WTC11 (cell line): ENCODE data around the gene SIM2. TPM values are rescaled to one million over a fixed set of nuclear protein-coding genes. Genes with fewer than 3 reads are reported as not detected.

ENCODE experiments used
- ATAC-seq: fragments of 200-7000 bp; cut with Tn5 transposase; 2 replicates; pipeline ENCODE4 v1.10.0; 2021; ENCODE audit warnings: mild to moderate bottlenecking, moderate library complexity
- Bru-seq: library from RNA; stranded (reverse); fragments of 400-500 nt; gene quantifications from one replicate; lab custom pipeline; 2021; lab: Mats Ljungman, UMichigan
- CTCF ChIA-PET: fragments of 300-600 bp; sonication (Branson Sonifier 250); formaldehyde crosslinking; loops from one replicate; lab custom pipeline; 2021; ENCODE audit warnings: antibody characterized with exemption; lab: Charles Lee
- POLR2A ChIA-PET: fragments of 350-600 bp; sonication (Branson Sonifier 250); formaldehyde crosslinking; loops from one replicate; lab custom pipeline; 2021; ENCODE audit warnings: antibody characterized with exemption; lab: Charles Lee
- DNase-seq: peaks from one replicate; pipeline ENCODE4 v3.0.0; 2021; ENCODE audit warnings: low spot score
- H3K27ac Mint-ChIP-seq: 2 replicates; pipeline ENCODE4 v1.8.0; 2021; ENCODE audit warnings: mixed read lengths
- H3K27me3 Mint-ChIP-seq: 2 replicates; pipeline ENCODE4 v1.8.0; 2021; ENCODE audit warnings: low read depth, mild to moderate bottlenecking, moderate library complexity, mixed read lengths
- H3K36me3 Mint-ChIP-seq: 2 replicates; pipeline ENCODE4 v1.8.0; 2021; ENCODE audit warnings: mixed read lengths
- H3K4me1 Mint-ChIP-seq: 2 replicates; pipeline ENCODE4 v1.8.0; 2022; ENCODE audit warnings: mixed read lengths
- H3K4me3 Mint-ChIP-seq: 2 replicates; pipeline ENCODE4 v1.8.0; 2021; ENCODE audit warnings: mild to moderate bottlenecking, moderate library complexity, mixed read lengths
- H3K9me3 Mint-ChIP-seq: 2 replicates; pipeline ENCODE4 v1.8.0; 2021; ENCODE audit warnings: mixed read lengths
- ATF2 ChIP-seq: sonication (generic); formaldehyde crosslinking; IDR thresholded peaks from 2 replicates; pipeline ENCODE4 v1.8.1; 2022; ENCODE audit warnings: low read depth, missing genetic modification reagents, borderline replicate concordance
- FOXP1 ChIP-seq: sonication (generic); formaldehyde crosslinking; IDR thresholded peaks from 2 replicates; pipeline ENCODE4 v1.8.0; 2022; ENCODE audit warnings: missing genetic modification reagents, mild to moderate bottlenecking, moderate library complexity, borderline replicate concordance
- HMGXB4 ChIP-seq: sonication (generic); formaldehyde crosslinking; IDR thresholded peaks from 2 replicates; pipeline ENCODE4 v1.8.1; 2023; ENCODE audit warnings: mild to moderate bottlenecking, moderate library complexity, missing genetic modification reagents
- NR1H2 ChIP-seq: sonication (generic); formaldehyde crosslinking; IDR thresholded peaks from 2 replicates; pipeline ENCODE4 v1.9.0; 2021; ENCODE audit warnings: mild to moderate bottlenecking, moderate library complexity, missing genetic modification reagents
- OVOL2 ChIP-seq: fragments of 250-450 bp; sonication (Bioruptor Pico); IDR thresholded peaks from 2 replicates; pipeline ENCODE4 v1.9.0; 2021; ENCODE audit warnings: mild to moderate bottlenecking, borderline replicate concordance
- ZNF263 ChIP-seq: sonication (generic); formaldehyde crosslinking; IDR thresholded peaks from 2 replicates; pipeline ENCODE4 v1.8.1; 2022; ENCODE audit warnings: low read depth, mild to moderate bottlenecking, moderate library complexity, missing genetic modification reagents
- ZNF416 ChIP-seq: fragments of 250-450 bp; sonication (Bioruptor Pico); IDR thresholded peaks from 2 replicates; pipeline ENCODE4 v1.9.0; 2021; ENCODE audit warnings: mild to moderate bottlenecking, inconsistent platforms
- long read RNA-seq, 3 experiments: library from RNA in 1 of 3; library from capped mRNA in 1 of 3; library from polyadenylated mRNA in 1 of 3; unstranded in 2 of 3; stranded (forward) in 1 of 3; transcript quantifications; one replicate each; pipeline ENCODE4 v2.0.0, GENCODE V29; 2021
- total RNA-seq: library from RNA; stranded (reverse); gene quantifications from 3 replicates; pipeline ENCODE4 v1.2.3, GENCODE V29; 2021
- TF ChIP-seq, protein P1 (sequence below): sonication (generic); formaldehyde crosslinking; conservative IDR thresholded peaks from 2 replicates; pipeline ENCODE4 v1.8.1; 2023; ENCODE audit warnings: mild to moderate bottlenecking, low read depth, missing genetic modification reagents, moderate library complexity
- TF ChIP-seq, protein P2 (sequence below): sonication (generic); formaldehyde crosslinking; IDR thresholded peaks from 2 replicates; pipeline ENCODE4 v1.8.0; 2022; ENCODE audit warnings: mild to moderate bottlenecking, missing genetic modification reagents
- TF ChIP-seq, protein P3 (sequence below): sonication (generic); formaldehyde crosslinking; IDR thresholded peaks from 2 replicates; pipeline ENCODE4 v1.8.1; 2022; ENCODE audit warnings: missing genetic modification reagents, borderline replicate concordance
- TF ChIP-seq, protein P4 (sequence below): fragments of 250-450 bp; sonication (Bioruptor Pico); conservative IDR thresholded peaks from 2 replicates; pipeline ENCODE4 v1.9.0; 2021; ENCODE audit warnings: mild to moderate bottlenecking

The SIM2 gene
- total RNA-seq (0.09 to 0.17 TPM (median 0.11 TPM) in 3 replicates), Bru-seq, nascent RNA (percentile 9 among the genes with signal in this experiment)
- long read RNA-seq, experiment 1, result 0 reads
- long read RNA-seq, experiment 2, result 0 reads
- long read RNA-seq, experiment 3, result 0 reads

GRCh38 chr21:36698981-36699545 lies at the start of gene SIM2:
TSS of gene SIM2 (plus strand) at chr21:36699115. CDS start at chr21:36699747, 632 bp downstream.
- peak; percentile 5 for ATAC-seq
- peak; percentile 58 for DNase-seq

DNA sequence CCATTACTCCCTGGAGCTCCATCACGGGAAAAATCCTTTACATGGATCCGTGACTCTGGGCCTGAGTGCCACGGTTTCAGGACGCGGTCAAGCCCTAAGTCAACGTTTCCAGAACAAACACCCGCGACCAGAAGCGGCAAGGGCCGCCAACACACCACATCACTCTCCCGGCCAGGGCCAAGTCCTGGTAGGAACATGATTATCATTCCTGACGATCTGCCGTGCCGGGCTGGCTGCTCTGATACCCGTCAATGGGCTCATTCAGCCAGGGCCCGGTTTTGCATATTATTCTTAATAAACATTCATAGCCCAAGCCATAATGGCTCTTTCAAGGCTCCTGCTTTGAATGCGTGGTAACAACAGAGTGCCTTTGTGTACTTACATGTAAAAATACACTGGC lies 44.6 kb upstream of the SIM2 start:
- ATAC-seq (no peak), DNase-seq (no peak)
- TF ChIP-seq ZNF416, result no peak
- TF ChIP-seq, protein P1, sequence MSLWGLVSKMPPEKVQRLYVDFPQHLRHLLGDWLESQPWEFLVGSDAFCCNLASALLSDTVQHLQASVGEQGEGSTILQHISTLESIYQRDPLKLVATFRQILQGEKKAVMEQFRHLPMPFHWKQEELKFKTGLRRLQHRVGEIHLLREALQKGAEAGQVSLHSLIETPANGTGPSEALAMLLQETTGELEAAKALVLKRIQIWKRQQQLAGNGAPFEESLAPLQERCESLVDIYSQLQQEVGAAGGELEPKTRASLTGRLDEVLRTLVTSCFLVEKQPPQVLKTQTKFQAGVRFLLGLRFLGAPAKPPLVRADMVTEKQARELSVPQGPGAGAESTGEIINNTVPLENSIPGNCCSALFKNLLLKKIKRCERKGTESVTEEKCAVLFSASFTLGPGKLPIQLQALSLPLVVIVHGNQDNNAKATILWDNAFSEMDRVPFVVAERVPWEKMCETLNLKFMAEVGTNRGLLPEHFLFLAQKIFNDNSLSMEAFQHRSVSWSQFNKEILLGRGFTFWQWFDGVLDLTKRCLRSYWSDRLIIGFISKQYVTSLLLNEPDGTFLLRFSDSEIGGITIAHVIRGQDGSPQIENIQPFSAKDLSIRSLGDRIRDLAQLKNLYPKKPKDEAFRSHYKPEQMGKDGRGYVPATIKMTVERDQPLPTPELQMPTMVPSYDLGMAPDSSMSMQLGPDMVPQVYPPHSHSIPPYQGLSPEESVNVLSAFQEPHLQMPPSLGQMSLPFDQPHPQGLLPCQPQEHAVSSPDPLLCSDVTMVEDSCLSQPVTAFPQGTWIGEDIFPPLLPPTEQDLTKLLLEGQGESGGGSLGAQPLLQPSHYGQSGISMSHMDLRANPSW (CRISPR knock-in tag), result no peak
- TF ChIP-seq, protein P2, sequence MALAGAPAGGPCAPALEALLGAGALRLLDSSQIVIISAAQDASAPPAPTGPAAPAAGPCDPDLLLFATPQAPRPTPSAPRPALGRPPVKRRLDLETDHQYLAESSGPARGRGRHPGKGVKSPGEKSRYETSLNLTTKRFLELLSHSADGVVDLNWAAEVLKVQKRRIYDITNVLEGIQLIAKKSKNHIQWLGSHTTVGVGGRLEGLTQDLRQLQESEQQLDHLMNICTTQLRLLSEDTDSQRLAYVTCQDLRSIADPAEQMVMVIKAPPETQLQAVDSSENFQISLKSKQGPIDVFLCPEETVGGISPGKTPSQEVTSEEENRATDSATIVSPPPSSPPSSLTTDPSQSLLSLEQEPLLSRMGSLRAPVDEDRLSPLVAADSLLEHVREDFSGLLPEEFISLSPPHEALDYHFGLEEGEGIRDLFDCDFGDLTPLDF (CRISPR knock-in tag), result no peak
- no peak for TF ChIP-seq ATF2
- TF ChIP-seq, protein P3, sequence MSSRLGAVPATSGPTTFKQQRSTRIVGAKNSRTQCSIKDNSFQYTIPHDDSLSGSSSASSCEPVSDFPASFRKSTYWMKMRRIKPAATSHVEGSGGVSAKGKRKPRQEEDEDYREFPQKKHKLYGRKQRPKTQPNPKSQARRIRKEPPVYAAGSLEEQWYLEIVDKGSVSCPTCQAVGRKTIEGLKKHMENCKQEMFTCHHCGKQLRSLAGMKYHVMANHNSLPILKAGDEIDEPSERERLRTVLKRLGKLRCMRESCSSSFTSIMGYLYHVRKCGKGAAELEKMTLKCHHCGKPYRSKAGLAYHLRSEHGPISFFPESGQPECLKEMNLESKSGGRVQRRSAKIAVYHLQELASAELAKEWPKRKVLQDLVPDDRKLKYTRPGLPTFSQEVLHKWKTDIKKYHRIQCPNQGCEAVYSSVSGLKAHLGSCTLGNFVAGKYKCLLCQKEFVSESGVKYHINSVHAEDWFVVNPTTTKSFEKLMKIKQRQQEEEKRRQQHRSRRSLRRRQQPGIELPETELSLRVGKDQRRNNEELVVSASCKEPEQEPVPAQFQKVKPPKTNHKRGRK (CRISPR knock-in tag), result no peak
- Mint-ChIP-seq H3K36me3 (no peaks in the 10 kb centered on the region), H3K27ac (no peak overlapping the region), H3K27me3 (no peaks in the 10 kb centered on the region; the same call in 1 of the 2 replicates), H3K9me3 (peaks cover 9% of the 10 kb centered on the region), H3K4me1 (no peaks in the 10 kb centered on the region), H3K4me3 (no peak overlapping the region)
- POLR2A ChIA-PET, result no interaction called here
- CTCF ChIA-PET, result interaction anchor here (0.6 to 3.8 kb wide), 3 partner anchors 24 to 273 kb away, joined by 3 to 10 read pairs (median 3); no protein-coding TSS in a partner anchor

More at GRCh38 chr21:36698981-36699545, at the start of gene SIM2:
- POLR2A ChIA-PET, result no interaction called here
- TF ChIP-seq, protein P4, sequence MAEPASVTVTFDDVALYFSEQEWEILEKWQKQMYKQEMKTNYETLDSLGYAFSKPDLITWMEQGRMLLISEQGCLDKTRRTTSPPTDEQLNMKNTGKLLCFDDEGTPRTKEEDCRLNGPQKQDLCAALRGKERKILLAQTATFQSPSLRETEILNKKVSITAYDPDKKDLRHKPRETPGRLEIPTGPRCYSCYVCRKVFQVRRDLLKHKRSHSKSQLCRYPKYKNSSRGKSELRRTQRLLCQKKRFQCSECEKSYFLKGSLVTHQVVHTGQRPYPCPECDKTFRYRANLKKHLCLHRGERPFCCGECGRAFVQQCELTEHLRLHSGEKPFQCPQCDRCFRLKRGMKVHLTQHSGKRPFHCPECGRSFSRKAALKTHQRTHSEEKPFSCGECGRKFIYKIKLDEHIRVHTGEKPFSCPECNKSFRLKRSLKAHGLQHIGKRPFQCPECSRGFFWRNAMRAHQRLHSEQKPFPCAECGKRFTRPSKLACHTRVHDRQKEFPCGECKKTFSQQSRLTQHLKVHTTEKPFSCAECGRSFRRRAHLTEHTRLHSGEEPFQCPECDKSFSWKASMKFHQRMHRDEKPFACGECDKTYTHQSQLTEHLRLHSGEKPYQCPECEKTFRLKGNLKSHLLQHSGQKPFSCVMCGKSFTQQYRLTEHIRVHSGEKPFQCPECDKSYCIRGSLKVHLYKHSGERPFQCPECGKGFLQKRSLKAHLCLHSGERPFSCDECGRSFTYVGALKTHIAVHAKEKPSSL, result no peak
- TF ChIP-seq, protein P3 (CRISPR knock-in tag), result 0 out of 2 replicates have a peak, but pooled peaks have one; percentile 4
- TF ChIP-seq, all 79 proteins: peak for 1
- Mint-ChIP-seq H3K36me3 (no peaks in the 10 kb centered on the region; the same call in 1 of the 2 replicates), H3K27me3 (peaks cover 100% of the 10 kb centered on the region), H3K4me1 (peaks cover 58% of the 10 kb centered on the region), H3K4me3 (peak within 1 kb of the TSS; percentile 63), H3K27ac (no peak within 1 kb of the TSS), H3K9me3 (no peaks in the 10 kb centered on the region)
- CTCF ChIA-PET, result interaction anchor here (0.8 to 1.1 kb wide), 3 partner anchors 10 to 69 kb away, joined by 3 read pairs; no protein-coding TSS in a partner anchor

DNA sequence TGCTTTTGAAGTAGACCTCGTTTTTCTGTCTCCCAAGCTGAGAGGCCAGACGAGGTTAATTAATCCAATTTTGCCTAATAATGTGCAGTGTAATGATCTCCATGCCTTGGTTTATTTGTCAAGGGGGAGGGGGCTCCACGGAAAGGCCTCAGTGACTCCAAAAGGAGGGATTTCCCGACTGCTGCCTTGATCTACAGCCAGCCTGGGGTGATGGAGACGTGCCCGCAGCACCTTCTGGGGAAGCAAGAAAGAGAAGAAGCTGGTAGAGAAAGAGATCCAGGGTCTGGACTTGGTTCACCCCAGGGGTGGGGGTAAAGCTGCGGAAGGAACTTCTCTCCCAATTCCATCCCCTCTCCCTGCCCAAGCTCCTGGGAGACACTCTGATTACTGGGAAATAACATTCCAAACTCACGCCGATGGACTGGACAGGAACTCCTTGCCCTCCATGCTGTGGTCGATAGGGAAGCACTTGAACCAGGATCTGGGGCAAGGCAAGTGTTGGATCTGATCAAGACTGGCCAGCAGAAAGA lies 44.1 kb upstream of the SIM2 start:
- Mint-ChIP-seq H3K27me3 (no peaks in the 10 kb centered on the region; the same call in 1 of the 2 replicates), H3K4me1 (no peaks in the 10 kb centered on the region), H3K36me3 (no peaks in the 10 kb centered on the region), H3K9me3 (peaks cover 9% of the 10 kb centered on the region), H3K4me3 (no peak overlapping the region), H3K27ac (no peak overlapping the region)
- ChIA-PET CTCF (interaction anchor here (0.6 to 3.8 kb wide), 2 partner anchors 24 to 273 kb away, joined by 3 to 10 read pairs; no protein-coding TSS in a partner anchor), POLR2A (no interaction called here)
- ATAC-seq, result no peak
- no peak for DNase-seq
- TF ChIP-seq, protein P1 (CRISPR knock-in tag), result no peak
- TF ChIP-seq HMGXB4 (CRISPR knock-in tag), result no peak
- TF ChIP-seq OVOL2, result no peak
- TF ChIP-seq ZNF263 (CRISPR knock-in tag), result no peak
- no peak for TF ChIP-seq NR1H2
- no peak for TF ChIP-seq FOXP1 (CRISPR knock-in tag)
